NCI-H2196 (cell line): Measurements from ENCODE around the gene PIEZO2.
A peak's percentile ranks its signal among the peaks of the same experiment; 100 is the strongest.
"Not testable (repeated sequence)": the region's sequence is repeated elsewhere in the genome, so short reads cannot be mapped to it uniquely, and the experiment has no call there.

Experiments used
- DNase-seq: peaks from one replicate; lab custom pipeline; 2025; ENCODE audit not compliant: unreplicated experiment; lab: John Stamatoyannopoulos, UW

The PIEZO2 gene

DNA sequence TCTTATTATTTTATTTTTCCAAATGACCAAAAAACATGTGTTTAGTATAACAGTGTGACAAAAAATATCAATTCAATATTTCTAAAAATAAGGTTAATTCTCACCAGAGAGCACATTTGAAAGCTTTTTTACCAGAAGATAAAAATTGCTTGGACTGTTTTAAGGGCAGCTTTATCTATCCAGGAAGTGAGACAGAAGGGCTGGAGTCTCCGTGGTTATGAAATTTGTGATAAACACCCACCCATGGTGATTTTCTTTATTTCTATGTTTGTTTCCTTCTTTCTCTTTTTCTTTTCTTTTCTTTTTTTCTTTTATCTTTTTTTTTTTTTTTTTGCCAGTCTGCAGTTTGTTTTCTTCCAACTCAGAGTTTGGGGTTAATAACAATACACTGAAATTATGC, 298.5 kb downstream of the PIEZO2 start:
- no peak for DNase-seq

DNA sequence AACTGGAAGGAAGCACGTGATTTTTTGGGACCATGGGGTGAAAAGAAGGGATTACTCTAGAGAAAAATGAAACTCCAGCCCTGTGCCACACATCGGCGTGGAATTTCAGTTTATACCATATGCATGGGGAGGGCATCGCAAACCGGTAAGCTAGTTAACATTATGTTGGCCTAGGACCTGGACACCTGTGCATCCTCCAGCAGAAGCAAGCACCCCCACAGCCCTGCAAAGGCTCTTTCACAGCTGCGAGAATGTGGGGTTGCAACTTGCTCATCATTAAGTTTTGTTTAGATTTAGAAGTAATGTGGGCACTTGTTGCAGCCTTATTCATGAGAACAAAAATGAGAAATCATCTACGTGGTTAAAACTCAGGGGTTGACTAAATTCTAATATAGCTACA, 299.2 kb downstream of the PIEZO2 start:
- no peak for DNase-seq

DNA sequence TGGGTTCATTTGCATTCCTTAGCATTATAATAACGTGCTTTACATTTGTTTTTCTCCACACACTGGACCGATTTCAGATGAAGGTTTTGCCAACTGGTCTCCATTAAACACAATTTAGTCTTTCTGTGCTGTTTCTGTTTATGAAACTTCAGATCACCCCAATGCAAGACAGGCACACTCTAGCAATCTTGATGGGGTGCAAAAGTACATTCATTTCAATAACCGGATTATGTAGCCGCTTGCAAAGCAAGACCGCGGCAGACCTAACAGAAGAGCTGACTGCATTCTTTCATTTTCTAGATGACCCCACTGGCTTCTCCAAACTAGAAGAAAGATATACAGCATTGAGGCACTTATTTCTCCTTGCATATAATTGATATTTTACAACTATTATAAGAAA, 301.5 kb downstream of the PIEZO2 start:
- no peak for DNase-seq

DNA sequence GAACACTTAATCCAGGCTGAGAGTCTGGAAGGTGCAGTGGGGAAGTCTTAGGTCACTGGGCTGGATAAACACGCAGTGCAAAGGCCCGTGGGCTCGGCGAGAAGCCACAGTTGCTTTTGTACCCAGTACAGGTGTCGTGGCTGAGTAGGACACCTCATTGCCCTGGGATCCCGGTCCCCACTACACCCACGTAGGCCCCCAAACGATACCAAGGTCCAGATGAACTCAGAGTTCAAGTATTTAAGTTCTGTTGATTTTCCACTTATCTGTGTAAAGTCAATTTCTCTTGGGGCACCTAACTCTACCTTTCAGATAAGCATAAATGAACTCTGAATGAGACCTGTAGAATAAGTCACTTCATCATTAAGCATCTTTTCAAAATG, 302.0 kb downstream of the PIEZO2 start:
- no peak for DNase-seq

DNA sequence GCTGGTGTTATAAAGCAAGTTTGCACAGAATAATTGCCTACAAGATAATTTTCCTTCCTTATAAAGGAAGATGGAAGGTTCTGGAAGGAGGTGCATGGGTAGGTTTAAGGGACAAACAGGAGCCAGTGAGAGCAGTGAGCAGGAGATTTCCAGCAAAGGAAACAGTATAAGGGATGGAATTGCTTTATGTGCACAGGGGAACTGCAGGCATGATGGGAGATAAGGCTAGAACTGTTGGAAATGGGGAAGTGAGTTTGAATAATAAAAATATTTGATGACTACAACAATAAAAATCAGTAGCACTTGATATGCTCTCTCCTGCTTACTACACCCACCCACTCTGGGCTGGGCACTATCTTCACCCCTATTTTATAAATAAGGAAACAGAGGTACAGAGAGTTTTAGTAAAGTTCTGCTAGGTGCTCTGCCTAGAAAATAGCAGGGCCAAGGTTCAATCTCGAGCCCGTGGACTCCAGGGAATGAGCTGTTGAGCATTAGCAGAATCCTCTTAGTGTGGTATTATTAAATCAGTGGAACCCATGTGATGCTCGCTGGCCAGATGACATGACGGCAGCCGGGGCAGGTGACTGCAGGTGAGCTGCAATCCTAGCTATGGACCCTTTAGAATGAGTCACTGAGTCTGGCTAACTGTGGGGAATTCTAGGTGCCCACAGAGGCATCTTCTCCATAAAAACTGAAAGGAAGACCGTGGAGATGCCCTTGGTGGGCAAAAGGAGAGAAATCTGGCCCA, 302.5 kb downstream of the PIEZO2 start:
- DNase-seq = no peak

DNA sequence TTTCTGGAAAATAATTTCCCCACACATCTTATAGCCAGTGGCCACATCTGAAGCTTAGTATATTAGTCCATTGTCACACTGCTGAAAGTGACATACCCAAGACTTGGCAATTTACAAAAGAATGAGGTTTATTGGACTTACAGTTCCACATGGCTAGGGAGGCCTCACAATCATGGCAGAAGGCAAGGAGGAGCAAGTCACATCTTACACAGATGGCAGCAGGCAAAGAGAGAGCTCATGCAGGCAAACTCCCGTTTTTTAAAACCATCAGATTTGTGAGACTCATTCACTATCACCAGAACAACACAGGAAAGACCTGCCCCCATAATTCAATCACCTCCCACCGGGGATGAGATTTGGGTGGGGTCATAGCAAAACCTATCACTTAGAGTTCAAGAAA, 303.3 kb downstream of the PIEZO2 start:
- not testable (repeated sequence) for DNase-seq

DNA sequence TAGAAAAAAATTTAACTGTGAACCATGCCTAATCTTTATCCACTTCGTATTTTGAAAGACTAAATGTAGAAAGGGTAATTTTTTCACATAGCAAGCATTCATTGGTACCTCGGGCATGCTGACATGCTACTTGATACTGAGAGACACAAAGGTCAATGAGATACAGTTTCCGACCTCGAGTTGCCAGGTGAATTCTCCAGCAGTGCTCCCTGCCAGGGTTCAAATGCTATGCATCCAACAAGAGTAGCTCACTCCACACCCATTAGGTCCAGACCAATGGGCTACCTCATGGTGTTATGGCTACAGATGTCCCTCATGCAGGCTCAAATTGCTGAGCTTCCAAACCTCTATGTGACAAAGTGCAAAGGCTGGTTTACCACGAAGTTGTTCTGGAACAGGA, 305.8 kb downstream of the PIEZO2 start:
- no peak for DNase-seq

DNA sequence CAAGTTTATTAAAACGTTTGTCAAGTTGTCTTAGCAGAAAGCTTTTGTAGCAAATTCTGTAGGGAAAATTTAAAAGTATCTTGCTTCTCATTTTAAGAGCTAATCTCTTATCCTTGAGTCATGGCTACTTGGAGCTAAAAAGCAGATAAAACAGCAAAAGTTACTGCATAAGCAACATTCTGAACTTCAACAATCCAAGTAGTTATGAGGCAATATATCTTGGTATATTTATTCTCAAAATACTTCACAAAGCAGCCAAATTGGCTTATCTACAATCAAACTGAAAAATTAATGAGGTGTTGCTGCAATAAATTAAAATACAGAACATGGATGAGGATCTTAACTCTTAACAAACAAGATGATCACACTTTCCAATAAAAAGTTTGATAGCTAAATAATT, 306.5 kb downstream of the PIEZO2 start:
- DNase-seq = no peak

DNA sequence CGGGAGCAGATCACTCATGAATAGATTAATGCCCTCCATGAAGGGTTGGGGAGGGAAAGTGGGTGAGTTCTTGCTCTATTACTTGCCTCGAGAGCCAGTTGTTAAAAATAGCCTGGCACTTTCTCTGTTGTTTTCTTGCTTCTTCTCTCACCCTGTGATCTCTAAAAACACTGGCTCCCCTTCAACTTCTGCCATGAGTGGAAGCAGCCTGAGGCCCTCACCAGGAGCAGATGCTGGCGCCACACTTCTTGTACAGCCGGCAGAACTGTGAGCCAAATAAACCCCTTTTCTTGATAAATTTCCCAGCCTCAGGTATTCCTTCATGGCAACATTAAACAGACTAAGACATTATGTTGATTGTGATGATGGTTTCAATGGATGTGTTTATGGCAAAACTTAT, 307.0 kb downstream of the PIEZO2 start:
- DNase-seq = no peak

DNA sequence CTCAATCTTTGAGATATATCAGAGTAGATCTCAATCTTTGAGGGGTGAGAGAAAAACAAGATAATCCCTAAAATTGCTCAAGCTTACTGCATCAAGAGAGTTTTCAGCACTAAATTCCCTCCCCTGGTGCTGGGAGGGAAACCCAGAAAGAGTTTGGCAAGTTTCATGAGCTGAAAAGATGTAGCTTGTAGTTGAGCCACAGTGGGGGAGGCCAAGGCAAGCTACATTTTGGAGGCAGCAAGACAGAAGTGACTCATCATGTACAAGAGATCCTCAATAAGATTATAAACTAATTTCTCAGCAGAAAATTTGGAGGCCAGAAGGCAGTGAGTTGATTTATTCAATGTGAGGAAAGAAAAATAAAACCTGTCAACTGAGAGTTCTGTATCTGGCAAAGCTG, 308.2 kb downstream of the PIEZO2 start:
- DNase-seq = no peak

DNA sequence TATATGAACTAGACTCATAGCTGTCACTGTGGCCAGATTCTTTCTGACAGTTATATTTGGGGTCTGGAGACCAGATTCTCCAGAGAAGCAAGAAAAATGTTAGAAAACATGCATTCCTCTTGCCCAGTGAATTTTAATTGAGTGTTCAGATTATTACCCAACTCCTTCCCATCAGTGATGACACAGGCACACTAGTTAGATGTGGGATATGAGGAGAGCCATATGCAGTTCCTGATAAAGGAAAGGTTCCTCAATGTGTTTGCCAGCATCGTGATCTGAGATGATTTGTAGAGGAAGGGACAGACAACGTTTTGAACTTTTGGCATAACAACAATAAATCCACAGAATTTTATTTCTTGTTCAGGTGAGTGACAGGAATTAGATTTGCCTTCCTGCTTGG, 308.6 kb downstream of the PIEZO2 start:
- DNase-seq = no peak

DNA sequence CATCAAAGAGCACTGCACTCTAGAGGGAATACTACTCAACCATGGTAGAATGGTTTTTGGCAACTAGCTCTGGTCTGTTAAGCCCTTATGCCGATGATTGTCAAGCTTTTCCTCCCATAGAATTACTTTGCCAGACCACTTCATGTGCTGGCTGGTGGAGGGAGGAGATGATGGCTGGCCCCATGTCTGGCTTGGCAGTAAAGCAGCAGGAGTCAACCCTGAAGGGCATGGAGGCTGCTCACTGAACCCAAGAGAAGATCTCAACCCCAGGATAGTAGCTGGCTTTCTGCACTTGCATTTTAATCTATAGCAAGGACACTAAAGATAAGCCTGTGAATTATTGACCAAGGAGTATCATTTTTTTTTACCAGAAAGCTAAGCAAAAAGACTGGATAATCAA, 309.9 kb downstream of the PIEZO2 start:
- DNase-seq = no peak

DNA sequence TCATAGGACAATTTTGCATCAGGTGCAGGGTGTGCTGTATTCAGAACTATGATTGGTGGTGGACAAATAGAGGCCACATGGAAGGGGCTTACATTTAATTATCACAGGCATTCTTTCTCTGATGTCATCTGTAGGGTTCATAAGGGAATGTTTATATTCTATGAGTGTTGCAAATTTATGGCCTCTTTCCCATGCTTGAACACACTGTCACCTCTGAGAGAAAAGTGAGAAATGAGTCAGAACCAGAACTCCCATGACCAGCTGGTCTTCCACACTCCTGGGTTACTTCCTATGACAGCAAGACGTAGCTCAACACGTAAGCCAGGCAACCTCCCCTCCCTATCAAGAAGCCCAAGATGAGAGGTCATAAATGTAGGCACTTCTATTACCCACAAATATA, 310.8 kb downstream of the PIEZO2 start:
- no peak for DNase-seq

DNA sequence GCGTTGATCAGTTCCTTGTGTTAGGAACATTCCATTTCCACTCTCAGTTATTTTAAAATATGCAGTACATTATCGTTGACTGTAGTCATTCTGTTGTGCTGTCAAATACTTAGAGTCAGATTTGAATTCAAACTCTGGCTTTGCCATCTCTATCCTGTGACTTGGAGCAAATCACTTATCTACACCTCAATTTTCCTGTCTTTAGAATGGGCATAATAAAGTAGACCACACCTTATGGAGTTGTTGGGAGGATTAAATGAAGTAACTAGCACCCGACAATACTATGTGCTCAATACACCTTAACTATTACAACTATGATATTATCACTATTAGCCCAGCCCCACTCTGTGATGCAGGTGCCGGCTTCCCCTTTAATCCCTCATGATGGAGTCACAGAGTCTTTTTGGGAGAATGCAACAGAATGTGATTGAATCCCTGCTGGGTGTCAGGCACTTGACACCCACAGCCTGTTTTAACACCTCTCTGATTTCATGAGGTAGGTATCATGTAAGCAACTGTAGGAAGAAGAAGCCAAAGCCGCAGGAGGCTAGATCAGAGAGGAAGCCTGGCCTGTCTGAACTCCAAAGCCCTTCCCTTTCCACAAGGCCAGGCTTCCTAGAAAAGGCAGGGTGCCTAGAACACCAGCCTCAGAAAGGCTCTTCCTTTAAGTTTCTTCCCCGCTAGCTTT, 315.1 kb downstream of the PIEZO2 start:
- DNase-seq = no peak

DNA sequence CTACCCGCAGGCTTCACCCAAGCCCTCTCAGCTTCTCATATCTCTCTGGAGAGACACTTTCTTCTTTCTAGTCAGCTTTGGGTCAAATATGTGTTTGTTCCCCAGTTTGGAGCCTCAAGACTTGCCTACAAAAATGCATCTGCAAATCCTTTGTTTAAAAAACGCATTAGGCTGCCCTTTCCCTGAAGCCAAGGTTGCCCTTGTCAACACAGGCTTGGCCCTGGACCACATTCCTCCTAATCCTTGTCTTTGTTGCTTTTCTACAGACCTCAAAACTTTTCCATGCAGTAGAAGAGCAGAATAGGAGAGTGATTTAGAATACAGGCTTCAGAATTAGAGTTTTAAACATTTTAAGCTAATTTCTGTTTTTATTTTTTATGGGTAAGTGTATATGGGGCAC, 315.7 kb downstream of the PIEZO2 start:
- DNase-seq = no peak

DNA sequence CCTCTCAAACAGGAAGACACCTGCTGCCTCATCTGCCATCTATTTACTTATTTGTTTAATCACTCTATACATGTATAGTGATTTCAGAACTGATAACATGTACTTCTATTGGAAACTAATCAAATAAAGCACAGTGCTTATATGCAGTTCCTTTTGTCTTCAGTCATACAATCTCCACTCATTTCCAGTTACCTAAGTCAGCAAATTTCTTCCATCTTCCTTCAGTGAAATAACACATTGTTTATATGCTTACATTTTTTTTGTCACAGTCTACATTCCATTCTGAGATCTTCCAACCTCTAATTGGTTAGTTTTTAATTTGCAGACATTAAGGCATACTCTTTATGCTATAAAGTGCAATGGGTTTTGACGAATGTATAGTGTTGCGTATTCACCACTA, 323.0 kb downstream of the PIEZO2 start:
- no peak for DNase-seq

DNA sequence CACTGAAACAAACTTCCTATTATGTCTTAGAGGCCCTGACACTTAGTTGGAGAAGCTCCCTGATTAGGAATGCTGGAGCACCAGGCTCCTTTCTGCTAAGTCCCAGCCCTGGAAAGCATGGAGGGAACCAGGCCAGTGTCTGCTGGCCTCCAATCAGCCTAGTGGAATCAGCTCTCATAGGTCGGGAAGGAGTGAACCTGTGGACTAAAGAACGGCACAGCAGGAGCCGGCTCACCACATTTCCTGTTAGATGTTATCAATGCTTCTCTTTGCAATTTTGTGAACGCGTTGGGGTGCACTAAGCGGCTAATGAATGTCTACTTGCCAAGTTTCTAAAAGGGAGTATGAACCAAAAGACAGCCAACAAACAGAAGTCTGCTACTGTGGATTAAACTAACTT, 326.9 kb downstream of the PIEZO2 start:
- no peak for DNase-seq

DNA sequence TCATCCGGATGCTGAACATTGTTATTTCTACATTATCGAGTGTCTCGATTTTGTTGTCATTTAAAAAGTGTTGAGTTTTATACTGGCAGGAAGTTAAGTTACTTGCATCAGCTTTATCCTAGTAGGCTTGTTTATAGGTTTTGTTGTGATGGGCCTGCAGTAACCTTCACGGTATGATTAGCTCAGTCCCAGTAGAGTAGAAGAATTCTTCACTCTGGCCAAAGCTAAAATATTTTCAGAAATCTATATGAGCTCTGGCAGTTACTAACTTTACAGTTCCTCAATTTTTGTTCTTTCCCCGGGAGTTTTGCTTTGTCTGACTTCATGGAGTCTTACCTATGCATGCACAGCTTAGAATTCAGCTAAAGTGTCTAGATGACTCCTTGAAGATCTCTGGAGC, 328.7 kb downstream of the PIEZO2 start:
- DNase-seq = no peak

DNA sequence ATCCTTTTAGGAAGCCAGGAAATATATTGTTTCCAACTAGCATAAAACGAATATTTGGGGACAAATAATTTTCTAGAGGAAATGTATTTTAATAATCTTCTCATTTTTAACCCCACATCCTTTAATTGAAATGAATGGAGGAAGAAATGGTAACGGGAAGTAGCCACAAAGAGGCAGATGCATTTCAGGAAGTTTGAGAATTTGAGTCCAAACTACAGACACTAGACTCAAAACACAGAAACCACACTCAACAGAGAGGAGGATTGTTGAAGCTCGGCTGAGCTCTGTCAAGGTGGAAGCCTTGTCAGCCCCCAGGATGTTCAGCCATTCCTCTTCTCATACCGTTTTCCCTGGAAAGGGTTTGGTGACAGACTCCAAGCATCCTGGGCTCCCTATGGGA, 335.0 kb downstream of the PIEZO2 start:
- no peak for DNase-seq

DNA sequence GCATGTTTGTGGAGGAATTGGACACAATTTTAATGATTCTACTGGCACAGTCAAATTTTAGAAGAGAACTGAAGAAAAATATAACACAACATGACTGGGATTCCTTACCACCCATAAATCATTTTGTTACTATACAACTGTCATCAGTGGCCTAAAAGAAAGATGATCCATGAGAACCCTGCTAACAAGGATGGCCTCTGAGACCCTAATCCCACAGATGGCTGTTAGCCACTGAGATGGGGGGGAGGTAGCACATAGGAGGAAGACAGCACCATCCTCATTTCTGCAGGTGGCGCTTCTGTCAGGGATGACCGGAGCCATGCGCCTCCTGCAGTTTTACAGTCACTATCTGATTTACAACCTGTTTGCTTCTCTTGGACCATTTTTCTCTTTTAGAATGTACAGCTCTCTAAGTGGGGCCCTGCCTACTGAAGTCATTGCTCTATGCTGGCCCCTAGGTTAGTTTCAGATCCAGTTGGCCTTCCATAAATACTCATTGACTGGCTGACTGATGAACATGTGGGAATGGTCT, 343.7 kb downstream of the PIEZO2 start:
- no peak for DNase-seq

DNA sequence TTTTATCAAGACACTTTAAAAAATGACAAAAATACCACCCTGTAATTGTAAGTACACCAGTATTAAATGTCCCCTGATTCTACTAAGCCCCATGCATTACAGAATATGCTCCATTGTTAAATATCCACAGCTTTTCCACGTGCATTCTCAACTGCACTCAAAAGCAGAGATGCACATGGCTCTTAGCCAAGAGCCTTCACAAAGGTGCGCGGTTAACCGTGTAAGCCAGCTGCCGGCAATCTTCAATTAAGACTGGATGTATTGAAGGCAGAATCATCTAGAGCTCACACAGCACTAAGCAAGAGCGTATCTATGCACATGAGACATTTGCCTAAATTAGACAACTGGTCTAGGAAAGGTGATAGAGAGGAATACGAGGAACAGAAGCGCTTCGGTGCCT, 345.2 kb downstream of the PIEZO2 start:
- peak; percentile 60 for DNase-seq

DNA sequence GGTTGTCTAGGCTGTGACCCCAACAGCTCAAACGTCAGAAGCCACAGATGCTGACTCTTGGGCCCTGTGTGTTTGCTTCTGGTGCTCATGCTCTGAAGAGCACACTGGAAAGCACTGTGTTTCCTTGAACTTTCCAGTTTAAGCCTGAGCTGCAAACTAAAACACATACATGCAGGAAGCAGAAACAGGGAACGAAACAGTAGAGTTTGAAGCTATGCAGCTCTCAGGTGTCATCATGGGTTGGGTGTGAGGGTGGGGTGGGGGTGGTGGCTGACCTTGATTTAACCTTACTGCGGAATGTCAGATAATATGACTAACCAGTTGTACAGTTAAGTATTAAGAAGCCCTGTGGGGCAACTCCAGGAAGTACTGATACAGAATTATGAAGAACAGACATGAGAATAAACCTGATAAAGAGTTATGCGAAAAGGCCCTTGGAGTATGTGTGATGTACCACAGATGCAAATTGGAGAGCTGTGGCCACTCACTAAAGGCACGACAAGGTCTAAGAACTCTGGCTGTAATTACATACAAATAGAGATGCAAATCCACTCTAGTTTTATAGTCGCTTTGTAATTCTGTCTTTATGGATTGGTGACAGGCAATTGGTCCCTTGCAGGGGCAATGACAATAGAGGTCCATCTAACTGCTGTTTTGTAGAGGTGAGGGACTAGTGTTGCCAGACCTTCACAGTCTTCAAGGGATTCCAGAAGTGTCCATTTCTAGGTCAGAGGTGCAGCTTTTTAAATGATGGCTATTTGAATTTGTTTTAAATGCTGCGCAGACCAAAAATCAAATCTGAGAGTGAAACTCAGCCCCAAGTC, 350.4 kb downstream of the PIEZO2 start:
- DNase-seq = no peak
